Fibroblast of mammary gland (primary cell): ENCODE measurements around the gene RNF40.

Source experiments
- DNase-seq: peaks from one replicate; pipeline ENCODE4 v3.0.0-alpha.2; 2010; ENCODE audit warnings: low read depth
- H3K4me3 ChIP-seq: 2 replicates; pipeline ENCODE4 v1.5.1; 2011; ENCODE audit warnings: low read depth, mild to moderate bottlenecking, low read length, moderate library complexity; ENCODE audit not compliant: control insufficient read depth
- CTCF ChIP-seq: conservative IDR thresholded peaks from 2 replicates; pipeline ENCODE4 v1.5.1; 2011; ENCODE audit warnings: low read depth, low read length, inconsistent platforms; ENCODE audit not compliant: control insufficient read depth, insufficient read depth

The RNF40 gene

GRCh38 chr16:30775131-30775391 lies 12.9 kb downstream of the RNF40 start:
- no peak for TF ChIP-seq CTCF
- H3K4me3 ChIP-seq = peak overlapping the region; percentile 70
- no peak for DNase-seq

- H3K4me3 ChIP-seq = peak overlapping the region; percentile 70
- TF ChIP-seq CTCF = no peak
- peak; percentile 82 for DNase-seq
These were observed 13.5 kb downstream of the RNF40 start for GRCh38 chr16:30775392-30776188.

GRCh38 chr16:30777591-30778297 lies 15.6 kb downstream of the RNF40 start:
- no peak for TF ChIP-seq CTCF
- H3K4me3 ChIP-seq = no peak overlapping the region
- no peak for DNase-seq

GRCh38 chr16:30778549-30779244 lies 16.6 kb downstream of the RNF40 start:
- H3K4me3 ChIP-seq = no peak overlapping the region
- DNase-seq = peak; percentile 62
- no peak for TF ChIP-seq CTCF

- DNase-seq = no peak
- no peak overlapping the region for H3K4me3 ChIP-seq
- TF ChIP-seq CTCF = no peak
These were observed 17.5 kb downstream of the RNF40 start for GRCh38 chr16:30779596-30779995.

GRCh38 chr16:30780021-30780420 lies 17.9 kb downstream of the RNF40 start:
- no peak for TF ChIP-seq CTCF
- no peak for DNase-seq
- H3K4me3 ChIP-seq = no peak overlapping the region
